Thoracic aorta (tissue), 2 donors: ENCODE data around the gene PCNT. TPM values are rescaled to one million over a fixed set of nuclear protein-coding genes. Genes with fewer than 3 reads are reported as not detected.

Experiments
- ATAC-seq: fragments of 150-250 bp; one replicate; pipeline ENCODE4 v1.8.0; 2017; ENCODE audit warnings: low read depth; ENCODE audit not compliant: insufficient number of reproducible peaks, low FRiP score
- DNase-seq: peaks from one replicate; pipeline ENCODE4 v3.0.0-alpha.2; 2020; ENCODE audit warnings: low spot score
- H3K27ac ChIP-seq, 2 donors: fragments of 200-600 bp; sonication (generic); 1 replicate in 1 of 2; 2 replicates in 1 of 2; pipeline ENCODE4 v1.5.1; 2016; ENCODE audit warnings: mild to moderate bottlenecking in 2 of 2, moderate library complexity in 2 of 2
- H3K27me3 ChIP-seq: fragments of 200-600 bp; sonication (generic); replicated peaks from 2 replicates; pipeline ENCODE4 v1.6.0; 2016; ENCODE audit warnings: mild to moderate bottlenecking; ENCODE audit not compliant: insufficient read depth
- H3K36me3 ChIP-seq: fragments of 200-600 bp; sonication (generic); one replicate; pipeline ENCODE4 v1.5.1; 2016
- H3K4me1 ChIP-seq, 2 donors: fragments of 200-600 bp; sonication (generic); 1 replicate in 1 of 2; 2 replicates in 1 of 2; pipeline versions ENCODE4 v1.5.1 to v1.6.0; 2016; ENCODE audit warnings: low read depth in 2 of 2, mild to moderate bottlenecking in 1 of 2; ENCODE audit not compliant: control insufficient read depth in 1 of 2
- H3K4me3 ChIP-seq: fragments of 200-600 bp; sonication (generic); 2 replicates; pipeline ENCODE4 v1.5.1; 2016; ENCODE audit warnings: mild to moderate bottlenecking
- H3K9me3 ChIP-seq: fragments of 200-600 bp; sonication (generic); 2 replicates; pipeline ENCODE4 v1.5.1; 2016
- total RNA-seq, 2 donors: library from RNA; depleted of rRNA; stranded (reverse); fragments of >200 nt; gene quantifications; one replicate each; pipeline versions ENCODE4 v1.1.0 to v1.2.3, GENCODE V29; 2016
- TF ChIP-seq, protein P1 (sequence below): fragments of 200-600 bp; sonication (generic); IDR thresholded peaks from one replicate; pipeline ENCODE4 v1.5.1; 2019; ENCODE audit warnings: antibody characterized with exemption

Gene PCNT
- total RNA-seq, 2 donors from 2014 or later, result 46.8 to 51.4 TPM

DNA sequence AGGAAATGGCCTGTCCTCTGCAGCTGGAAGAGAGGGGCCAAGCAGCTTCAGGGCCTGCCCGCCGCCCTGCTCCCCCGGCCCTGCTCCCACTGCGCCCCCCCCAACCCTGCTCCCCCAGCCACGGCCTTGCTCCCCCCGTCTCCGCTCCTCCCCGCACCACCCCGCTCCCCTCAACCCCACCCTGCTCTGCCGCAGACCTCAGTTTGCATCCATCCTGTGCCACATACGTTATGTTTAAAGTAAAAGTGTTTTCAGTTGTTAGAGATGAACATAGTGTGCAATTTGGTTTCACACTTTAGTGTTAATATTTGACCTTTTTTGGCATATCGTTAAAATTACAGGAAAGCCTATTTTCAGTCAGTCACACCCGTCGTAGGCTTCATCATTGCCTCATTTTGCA, 100.7 kb downstream of the PCNT start:
- H3K4me3 ChIP-seq, result no peak overlapping the region
- peaks cover 29% of the 10 kb centered on the region for H3K36me3 ChIP-seq
- no peaks in the 10 kb centered on the region for H3K4me1 ChIP-seq
- DNase-seq, result no peak
- no peak for ATAC-seq
- TF ChIP-seq, protein P1, sequence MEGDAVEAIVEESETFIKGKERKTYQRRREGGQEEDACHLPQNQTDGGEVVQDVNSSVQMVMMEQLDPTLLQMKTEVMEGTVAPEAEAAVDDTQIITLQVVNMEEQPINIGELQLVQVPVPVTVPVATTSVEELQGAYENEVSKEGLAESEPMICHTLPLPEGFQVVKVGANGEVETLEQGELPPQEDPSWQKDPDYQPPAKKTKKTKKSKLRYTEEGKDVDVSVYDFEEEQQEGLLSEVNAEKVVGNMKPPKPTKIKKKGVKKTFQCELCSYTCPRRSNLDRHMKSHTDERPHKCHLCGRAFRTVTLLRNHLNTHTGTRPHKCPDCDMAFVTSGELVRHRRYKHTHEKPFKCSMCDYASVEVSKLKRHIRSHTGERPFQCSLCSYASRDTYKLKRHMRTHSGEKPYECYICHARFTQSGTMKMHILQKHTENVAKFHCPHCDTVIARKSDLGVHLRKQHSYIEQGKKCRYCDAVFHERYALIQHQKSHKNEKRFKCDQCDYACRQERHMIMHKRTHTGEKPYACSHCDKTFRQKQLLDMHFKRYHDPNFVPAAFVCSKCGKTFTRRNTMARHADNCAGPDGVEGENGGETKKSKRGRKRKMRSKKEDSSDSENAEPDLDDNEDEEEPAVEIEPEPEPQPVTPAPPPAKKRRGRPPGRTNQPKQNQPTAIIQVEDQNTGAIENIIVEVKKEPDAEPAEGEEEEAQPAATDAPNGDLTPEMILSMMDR, result no peak
- no peak overlapping the region for H3K27ac ChIP-seq
- H3K27me3 ChIP-seq, result no peaks in the 10 kb centered on the region
- H3K9me3 ChIP-seq, result no peaks in the 10 kb centered on the region

DNA sequence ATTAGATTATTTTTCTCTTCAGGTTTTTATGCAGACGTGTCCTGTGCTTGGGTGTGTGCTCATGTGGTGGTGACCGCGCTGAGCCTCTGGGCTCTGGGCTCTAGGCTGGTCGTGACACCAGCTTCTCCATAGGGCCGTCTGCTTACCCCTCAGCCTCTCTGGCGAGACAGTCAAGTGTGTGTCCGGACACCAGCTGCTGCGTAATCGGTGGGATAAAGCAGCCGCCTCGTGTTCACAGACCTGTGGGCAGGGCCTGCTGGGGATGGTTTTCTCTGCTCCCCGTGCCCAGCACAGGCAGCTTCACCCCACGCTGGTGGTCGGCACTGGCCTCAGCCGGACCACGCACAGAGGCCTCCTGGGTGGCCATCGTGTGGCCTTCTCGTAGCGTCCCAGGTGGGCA, 101.1 kb downstream of the PCNT start:
- TF ChIP-seq, protein P1, result no peak

DNA sequence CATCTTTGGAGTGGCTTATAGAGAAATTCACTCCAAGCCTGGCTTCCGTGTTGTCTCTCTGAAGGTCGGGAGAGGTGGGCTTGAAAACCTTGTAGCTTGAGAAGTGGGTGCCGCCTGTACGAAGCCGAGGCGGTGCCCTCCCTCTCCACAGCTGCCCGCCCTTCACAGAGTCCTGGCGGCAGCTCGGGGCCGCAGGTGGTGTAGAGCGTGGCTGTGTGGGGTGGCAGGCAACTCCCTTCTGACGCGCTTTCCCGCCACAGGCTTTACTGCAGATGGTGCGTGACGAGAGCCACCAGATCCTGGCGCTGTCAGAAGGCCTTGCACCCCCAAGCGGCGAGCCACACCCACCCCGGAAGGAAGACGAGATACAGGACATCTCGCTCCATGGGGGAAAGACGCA, 101.6 kb downstream of the PCNT start:
- Histone ChIP-seq H3K4me3 (no peak overlapping the region), H3K36me3 (peaks cover 33% of the 10 kb centered on the region), H3K4me1 (no peaks in the 10 kb centered on the region), H3K27ac (no peak overlapping the region), H3K9me3 (no peaks in the 10 kb centered on the region), H3K27me3 (no peaks in the 10 kb centered on the region)
- no peak for ATAC-seq
- TF ChIP-seq, protein P1, result no peak
- DNase-seq, result no peak

More for the DNA sequence above, 101.1 kb downstream of the PCNT start:
- Histone ChIP-seq H3K4me1 (no peaks in the 10 kb centered on the region), H3K4me3 (no peak overlapping the region), H3K9me3 (no peaks in the 10 kb centered on the region), H3K27ac (no peak overlapping the region), H3K36me3 (peaks cover 28% of the 10 kb centered on the region), H3K27me3 (no peaks in the 10 kb centered on the region)
- DNase-seq, result no peak
- ATAC-seq, result no peak

DNA sequence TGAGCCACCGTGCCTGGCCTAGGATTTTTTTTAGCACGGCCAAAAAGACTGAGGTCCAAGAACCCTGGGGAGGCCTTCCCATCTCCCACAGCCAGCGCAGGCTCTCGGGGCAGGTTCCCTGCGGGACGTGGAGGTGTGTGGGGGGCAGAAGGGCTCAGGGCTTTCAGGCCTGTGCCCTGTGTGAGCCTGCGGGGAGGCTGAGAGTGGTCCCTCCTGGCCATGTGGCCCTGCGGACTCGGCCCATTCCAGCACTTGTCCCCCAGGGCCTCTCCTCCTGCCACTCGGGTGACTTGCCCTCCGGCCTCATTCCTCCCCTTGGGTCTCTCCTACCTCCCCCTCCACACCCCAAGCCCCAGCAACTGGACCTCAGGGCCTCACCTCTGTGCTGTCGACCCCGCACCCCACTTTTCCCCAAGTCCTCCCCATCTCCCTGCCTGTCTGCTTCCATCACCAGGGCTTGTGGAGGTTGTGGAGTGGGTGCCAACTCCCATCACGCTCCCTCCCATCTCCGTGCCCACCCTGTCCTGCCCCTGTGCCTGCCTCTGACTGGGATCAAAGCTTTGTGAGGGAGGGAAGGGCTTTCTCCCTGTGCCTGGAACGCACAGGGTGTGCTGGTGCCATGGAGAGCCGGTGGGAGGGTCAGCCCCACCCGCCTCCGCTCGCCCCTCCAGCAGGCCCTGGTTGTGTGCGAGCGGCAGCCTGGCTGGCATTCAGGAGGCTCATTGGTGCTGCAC, 102.5 kb downstream of the PCNT start:
- no peaks in the 10 kb centered on the region for H3K4me1 ChIP-seq
- H3K4me3 ChIP-seq, result no peak overlapping the region
- no peak overlapping the region for H3K27ac ChIP-seq
- no peaks in the 10 kb centered on the region for H3K9me3 ChIP-seq
- no peaks in the 10 kb centered on the region for H3K27me3 ChIP-seq
- TF ChIP-seq, protein P1, result no peak
- DNase-seq (no peak), ATAC-seq (no peak)
- H3K36me3 ChIP-seq, result peaks cover 35% of the 10 kb centered on the region

DNA sequence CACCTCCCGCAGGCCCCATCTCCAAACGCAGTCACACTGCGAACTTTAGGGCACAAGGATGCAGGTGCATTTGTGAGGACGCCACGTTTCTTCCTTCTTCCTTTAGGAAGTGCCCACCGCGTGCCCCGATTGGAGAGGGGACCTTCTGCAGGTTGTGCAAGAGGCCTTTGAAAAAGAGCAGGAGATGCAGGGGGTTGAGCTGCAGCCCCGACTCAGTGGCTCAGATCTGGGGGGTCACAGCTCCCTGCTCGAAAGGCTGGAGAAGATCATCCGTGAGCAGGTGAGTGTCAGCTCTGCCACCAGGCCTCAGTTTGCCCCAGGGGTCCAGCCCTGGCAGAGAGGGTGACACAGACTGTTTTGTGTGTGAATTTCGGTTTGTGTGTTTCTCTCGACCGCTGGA, 103.6 kb downstream of the PCNT start:
- no peak for ATAC-seq
- Histone ChIP-seq H3K27ac (no peak overlapping the region), H3K27me3 (no peaks in the 10 kb centered on the region), H3K36me3 (peaks cover 39% of the 10 kb centered on the region), H3K4me3 (no peak overlapping the region), H3K4me1 (no peaks in the 10 kb centered on the region), H3K9me3 (no peaks in the 10 kb centered on the region)
- no peak for DNase-seq
- TF ChIP-seq, protein P1, result no peak
